Nephron (organoid): ENCODE results near the gene CNTNAP5.

Source experiments
- H3K27ac Mint-ChIP-seq, 3 experiments: 2 replicates each; pipeline ENCODE4 v1.8.0; 2020; ENCODE audit warnings: mixed read lengths in 3 of 3, mild to moderate bottlenecking in 2 of 3, moderate library complexity in 1 of 3
- H3K27me3 Mint-ChIP-seq: 2 replicates; pipeline ENCODE4 v1.8.0; 2021; ENCODE audit warnings: low read depth, mild to moderate bottlenecking, moderate library complexity, mixed read lengths
- H3K36me3 Mint-ChIP-seq: 2 replicates; pipeline ENCODE4 v1.8.0; 2020; ENCODE audit warnings: low read depth, mixed read lengths
- H3K4me1 Mint-ChIP-seq: 2 replicates; pipeline ENCODE4 v1.8.0; 2020; ENCODE audit warnings: mixed read lengths
- H3K4me3 Mint-ChIP-seq, 3 experiments: 2 replicates each; pipeline ENCODE4 v1.8.0; 2020; ENCODE audit warnings: mild to moderate bottlenecking in 3 of 3, mixed read lengths in 3 of 3, moderate library complexity in 2 of 3
- H3K9me3 Mint-ChIP-seq: 2 replicates; pipeline ENCODE4 v1.8.0; 2020; ENCODE audit warnings: mixed read lengths
- TF ChIP-seq, protein P1 (sequence below), 3 experiments: fragments of 200-600 bp; sonication (generic); IDR thresholded peaks; one replicate each; pipeline ENCODE4 v1.5.0; 2021; ENCODE audit warnings: antibody characterized with exemption in 3 of 3; ENCODE audit not compliant: unreplicated experiment in 3 of 3

CNTNAP5 gene

DNA sequence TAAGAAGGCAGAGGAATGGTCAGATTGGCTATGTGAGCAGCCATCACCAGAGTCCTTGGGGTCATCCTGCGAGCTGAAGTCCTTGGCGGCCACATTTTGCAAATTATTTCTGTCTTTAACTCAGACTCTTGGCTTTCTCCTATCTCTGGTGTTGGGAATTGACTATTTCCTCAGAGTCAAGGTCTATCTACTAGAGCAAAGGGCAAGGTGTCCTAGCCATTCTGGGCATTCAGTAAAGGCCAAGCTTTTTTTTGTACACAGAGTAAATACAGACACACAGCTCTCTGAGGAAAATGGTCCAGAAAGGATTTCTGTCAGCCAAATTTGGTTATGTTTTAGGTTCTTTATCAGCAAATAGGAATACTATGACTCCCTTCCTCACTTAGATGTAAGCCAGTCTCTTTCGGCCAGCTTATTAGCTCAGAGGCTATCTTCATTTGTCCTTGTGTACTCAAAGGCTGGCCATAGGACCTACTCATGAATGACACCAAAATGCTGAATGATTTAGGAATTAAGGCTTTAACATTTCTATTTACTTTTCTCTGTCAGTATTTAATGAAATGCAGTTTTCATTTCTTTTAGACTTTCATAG is 146.5 kb downstream of the CNTNAP5 start:
- TF ChIP-seq, protein P1, sequence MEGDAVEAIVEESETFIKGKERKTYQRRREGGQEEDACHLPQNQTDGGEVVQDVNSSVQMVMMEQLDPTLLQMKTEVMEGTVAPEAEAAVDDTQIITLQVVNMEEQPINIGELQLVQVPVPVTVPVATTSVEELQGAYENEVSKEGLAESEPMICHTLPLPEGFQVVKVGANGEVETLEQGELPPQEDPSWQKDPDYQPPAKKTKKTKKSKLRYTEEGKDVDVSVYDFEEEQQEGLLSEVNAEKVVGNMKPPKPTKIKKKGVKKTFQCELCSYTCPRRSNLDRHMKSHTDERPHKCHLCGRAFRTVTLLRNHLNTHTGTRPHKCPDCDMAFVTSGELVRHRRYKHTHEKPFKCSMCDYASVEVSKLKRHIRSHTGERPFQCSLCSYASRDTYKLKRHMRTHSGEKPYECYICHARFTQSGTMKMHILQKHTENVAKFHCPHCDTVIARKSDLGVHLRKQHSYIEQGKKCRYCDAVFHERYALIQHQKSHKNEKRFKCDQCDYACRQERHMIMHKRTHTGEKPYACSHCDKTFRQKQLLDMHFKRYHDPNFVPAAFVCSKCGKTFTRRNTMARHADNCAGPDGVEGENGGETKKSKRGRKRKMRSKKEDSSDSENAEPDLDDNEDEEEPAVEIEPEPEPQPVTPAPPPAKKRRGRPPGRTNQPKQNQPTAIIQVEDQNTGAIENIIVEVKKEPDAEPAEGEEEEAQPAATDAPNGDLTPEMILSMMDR (IDR thresholded peaks at IDR 0.05; ENCODE audit: unreplicated experiment in 3 of 3): no peak
- no peaks in the 10 kb centered on the region for H3K27me3 Mint-ChIP-seq

DNA sequence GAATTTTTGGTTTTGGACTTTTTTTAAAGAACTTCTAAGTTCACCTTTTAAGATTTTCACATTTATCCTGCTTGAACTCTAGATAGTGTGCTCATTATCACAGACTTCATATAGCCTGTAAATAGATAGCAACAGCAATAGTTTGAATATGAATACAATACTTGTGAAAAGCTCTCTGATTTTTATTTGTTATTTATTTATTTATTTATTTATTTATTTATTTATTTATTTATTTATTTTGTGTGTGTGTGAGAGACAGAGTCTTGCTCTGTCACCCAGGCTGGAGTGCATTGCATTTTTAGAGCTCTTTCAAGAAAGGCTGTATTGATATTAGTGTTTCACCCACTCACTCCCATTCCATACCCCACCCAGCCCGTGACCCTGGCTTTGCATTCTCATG is 153.6 kb downstream of the CNTNAP5 start:
- Mint-ChIP-seq H3K9me3 (no peaks in the 10 kb centered on the region), H3K4me1 (no peaks in the 10 kb centered on the region), H3K27me3 (no peaks in the 10 kb centered on the region), H3K36me3 (no peaks in the 10 kb centered on the region), H3K27ac (no peak overlapping the region), H3K4me3 (no peak overlapping the region)
- TF ChIP-seq, protein P1 (IDR thresholded peaks at IDR 0.05; ENCODE audit: unreplicated experiment in 3 of 3): no peak

More for the DNA sequence above, 146.5 kb downstream of the CNTNAP5 start:
- Mint-ChIP-seq H3K4me3 (no peak overlapping the region), H3K9me3 (no peaks in the 10 kb centered on the region), H3K27ac (no peak overlapping the region), H3K4me1 (peaks cover 4% of the 10 kb centered on the region), H3K36me3 (no peaks in the 10 kb centered on the region)

DNA sequence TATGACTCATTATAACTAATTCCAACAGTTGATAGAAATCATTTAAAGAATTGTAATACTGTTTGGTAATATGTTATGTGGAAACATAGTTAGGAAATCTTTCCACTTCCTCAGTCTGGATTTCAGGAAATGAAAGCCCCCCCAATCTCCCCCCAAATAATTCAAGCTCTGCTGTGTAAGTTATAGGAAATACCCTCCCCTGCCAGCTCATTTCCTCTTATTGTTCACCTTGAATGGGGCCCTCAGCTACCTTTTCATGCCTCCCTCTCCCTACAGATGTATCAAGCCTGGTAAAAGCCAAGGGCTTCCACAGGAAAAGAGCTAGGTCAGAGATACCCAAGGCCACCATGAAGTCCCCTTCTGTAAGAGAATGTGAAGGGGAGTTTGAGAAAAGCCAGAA is 155.5 kb downstream of the CNTNAP5 start:
- Mint-ChIP-seq H3K9me3 (no peaks in the 10 kb centered on the region), H3K4me3 (no peak overlapping the region), H3K27me3 (no peaks in the 10 kb centered on the region), H3K36me3 (no peaks in the 10 kb centered on the region), H3K27ac (no peak overlapping the region), H3K4me1 (no peaks in the 10 kb centered on the region)
- TF ChIP-seq, protein P1 (IDR thresholded peaks at IDR 0.05; ENCODE audit: unreplicated experiment in 3 of 3): no peak

DNA sequence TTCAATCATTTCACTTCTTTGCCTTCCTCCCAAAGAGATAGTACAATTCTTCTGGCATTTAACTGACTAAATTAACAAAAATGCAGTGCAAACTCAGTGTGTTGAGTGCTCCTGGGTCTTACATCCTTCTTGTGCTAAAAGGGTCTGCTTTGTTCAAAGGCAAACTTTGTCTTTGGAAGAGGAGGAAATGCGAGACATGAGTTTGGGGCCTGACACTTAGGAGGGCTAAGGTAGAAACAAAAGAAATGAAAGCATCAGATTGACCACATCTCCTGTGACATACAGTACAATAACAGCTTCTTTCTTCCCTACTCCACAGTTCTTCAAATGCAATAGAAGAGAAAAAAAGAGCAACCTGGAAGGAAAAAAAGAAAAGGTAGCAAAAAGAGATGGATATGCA is 161.7 kb downstream of the CNTNAP5 start:
- H3K27me3 Mint-ChIP-seq: no peaks in the 10 kb centered on the region
- H3K4me3 Mint-ChIP-seq: no peak overlapping the region
- H3K27ac Mint-ChIP-seq: no peak overlapping the region
- TF ChIP-seq, protein P1 (IDR thresholded peaks at IDR 0.05; ENCODE audit: unreplicated experiment in 3 of 3): no peak
- H3K36me3 Mint-ChIP-seq: no peaks in the 10 kb centered on the region
- no peaks in the 10 kb centered on the region for H3K4me1 Mint-ChIP-seq
- no peaks in the 10 kb centered on the region for H3K9me3 Mint-ChIP-seq

DNA sequence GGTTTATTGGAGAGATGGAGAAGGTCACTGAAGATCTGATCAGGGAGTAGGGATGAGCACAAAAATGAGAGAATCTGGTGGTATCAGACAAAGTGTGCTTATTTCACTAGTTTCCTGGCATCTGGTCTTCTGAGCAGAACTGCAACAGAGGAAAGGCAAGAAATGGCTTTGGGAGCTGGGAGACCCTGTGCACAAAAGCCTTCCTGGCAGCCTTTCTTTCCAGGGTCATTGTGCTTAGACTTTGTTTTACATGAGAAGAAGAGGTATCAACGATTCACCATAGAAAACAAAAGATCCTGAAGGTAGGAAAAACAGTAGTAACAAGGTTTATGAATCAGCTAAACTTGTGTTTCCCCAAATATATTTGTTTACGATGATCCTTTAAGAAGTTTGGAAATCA is 162.9 kb downstream of the CNTNAP5 start:
- H3K9me3 Mint-ChIP-seq: no peaks in the 10 kb centered on the region
- H3K36me3 Mint-ChIP-seq: no peaks in the 10 kb centered on the region
- no peaks in the 10 kb centered on the region for H3K4me1 Mint-ChIP-seq
- TF ChIP-seq, protein P1 (IDR thresholded peaks at IDR 0.05; ENCODE audit: unreplicated experiment in 3 of 3): no peak
- H3K27me3 Mint-ChIP-seq: no peaks in the 10 kb centered on the region
- no peak overlapping the region for H3K4me3 Mint-ChIP-seq
- no peak overlapping the region for H3K27ac Mint-ChIP-seq

DNA sequence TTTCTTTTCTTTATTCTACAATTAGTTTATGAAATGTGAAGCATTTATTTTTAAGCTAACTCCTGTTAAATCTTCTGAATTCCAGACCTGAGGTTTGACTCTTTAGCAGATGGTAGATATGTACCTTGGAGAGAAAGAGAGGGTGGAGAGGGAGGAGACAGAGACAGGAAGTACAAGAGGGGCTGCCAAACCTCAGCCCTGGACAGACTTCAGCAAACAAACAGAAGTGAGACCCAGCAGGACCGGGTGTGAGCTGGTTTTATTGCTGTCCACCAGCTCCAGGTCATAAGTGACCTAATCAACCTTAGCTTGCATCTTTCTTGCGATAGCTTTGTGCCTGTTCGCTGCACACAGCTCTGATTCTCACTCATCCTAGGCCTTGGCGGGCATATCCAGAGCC is 168.6 kb downstream of the CNTNAP5 start:
- no peaks in the 10 kb centered on the region for H3K36me3 Mint-ChIP-seq
- no peak overlapping the region for H3K4me3 Mint-ChIP-seq
- TF ChIP-seq, protein P1 (IDR thresholded peaks at IDR 0.05; ENCODE audit: unreplicated experiment in 3 of 3): no peak
- H3K9me3 Mint-ChIP-seq: no peaks in the 10 kb centered on the region
- H3K27ac Mint-ChIP-seq: no peak overlapping the region
- H3K4me1 Mint-ChIP-seq: no peaks in the 10 kb centered on the region
- no peaks in the 10 kb centered on the region for H3K27me3 Mint-ChIP-seq
